ENCODE data around the gene CDH7.

The CDH7 gene

GRCh38 chr18:65791719-65792118, 40.9 kb downstream of the CDH7 start:
- no peaks in the 10 kb centered on the region for H3K27me3 ChIP-seq (replicated peaks in 2 of 5; ENCODE audit: control insufficient read depth in 4 of 5, insufficient read depth in 5 of 5, low read length in 4 of 5)
- CTCF ChIA-PET: no interaction called here
- no peak overlapping the region for H3K27ac ChIP-seq (ENCODE audit: insufficient read depth in 1 of 2, low read depth in 1 of 2, low read length in 2 of 2, poor library complexity in 1 of 2, severe bottlenecking in 2 of 2)
- H3K4me3 ChIP-seq (ENCODE audit: control insufficient read depth in 1 of 7, extremely low read depth in 1 of 7, insufficient read depth in 4 of 7, low read depth in 2 of 7, low read length in 6 of 7): no peak overlapping the region
- no peaks in the 10 kb centered on the region for H3K36me3 ChIP-seq (ENCODE audit: control insufficient read depth in 4 of 4, insufficient read depth in 4 of 4, low read length in 3 of 4)
- no peaks in the 10 kb centered on the region for H3K4me1 ChIP-seq (ENCODE audit: control extremely low read depth in 1 of 4, control insufficient read depth in 4 of 4, insufficient read depth in 4 of 4, low read length in 3 of 4)
- DNase-seq: no peak
- POLR2A ChIA-PET: interaction anchor here (0.6 kb wide), 1 partner anchor 42 kb away, joined by 4 read pairs; no protein-coding TSS in a partner anchor
- 100% methylated on average over 2 of the region's 4 CpGs for whole genome bisulfite sequencing (ENCODE audit: insufficient coverage)
- H3K9me3 ChIP-seq (ENCODE audit: control extremely low read depth in 1 of 5, control insufficient read depth in 4 of 5, insufficient read depth in 2 of 5, low read depth in 1 of 5, low read length in 4 of 5): no peaks in the 10 kb centered on the region

DNA sequence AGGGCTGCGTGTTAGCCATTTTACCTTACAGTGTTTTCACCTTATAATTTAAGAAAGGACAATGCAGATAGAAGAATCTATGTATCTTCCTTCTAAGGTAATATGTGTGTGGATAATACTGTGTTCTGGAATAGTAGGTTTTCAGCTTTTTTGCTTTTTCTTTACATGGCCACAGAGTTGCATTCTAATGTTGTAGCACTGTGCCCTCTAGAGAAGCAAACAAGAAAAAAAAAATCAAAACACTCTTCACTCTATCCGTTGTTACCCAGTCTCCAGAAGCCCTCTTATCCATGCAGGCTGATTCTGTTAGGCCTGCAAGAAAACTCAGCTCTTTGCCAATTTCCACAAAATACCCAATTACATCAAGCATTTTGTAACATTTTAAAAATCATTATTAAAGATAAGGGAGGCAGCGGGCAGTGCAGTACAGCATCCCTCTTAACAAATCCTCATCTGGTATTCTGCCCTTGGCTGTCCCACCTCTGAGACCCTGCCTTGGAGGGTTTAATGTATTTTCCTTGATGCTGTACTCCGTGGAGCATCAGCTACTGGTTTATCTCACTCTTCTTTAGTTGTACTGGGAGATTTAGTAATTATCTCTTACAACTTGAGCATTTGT, 41.8 kb downstream of the CDH7 start:
- no peaks in the 10 kb centered on the region for H3K9me3 ChIP-seq (ENCODE audit: control extremely low read depth in 1 of 5, control insufficient read depth in 4 of 5, insufficient read depth in 2 of 5, low read depth in 1 of 5, low read length in 4 of 5)
- POLR2A ChIA-PET: no interaction called here
- 100% methylated on average over 1 of the region's 4 CpGs for WGBS (ENCODE audit: insufficient coverage)

GRCh38 chr18:65808759-65809158, 57.9 kb downstream of the CDH7 start:
- ChIA-PET CTCF (interaction anchor here (1.9 kb wide), 1 partner anchor 15 kb away, joined by 4 read pairs; no protein-coding TSS in a partner anchor), POLR2A (no interaction called here)
- Histone ChIP-seq H3K4me1 (ENCODE audit: control extremely low read depth in 1 of 4, control insufficient read depth in 4 of 4, insufficient read depth in 4 of 4, low read length in 3 of 4) (peaks cover 0 to 5% (median 0%) of the 10 kb centered on the region in 4 experiments), H3K27me3 (replicated peaks in 2 of 5; ENCODE audit: control insufficient read depth in 4 of 5, insufficient read depth in 5 of 5, low read length in 4 of 5) (no peaks in the 10 kb centered on the region), H3K27ac (ENCODE audit: insufficient read depth in 1 of 2, low read depth in 1 of 2, low read length in 2 of 2, poor library complexity in 1 of 2, severe bottlenecking in 2 of 2) (no peak overlapping the region), H3K36me3 (ENCODE audit: control insufficient read depth in 4 of 4, insufficient read depth in 4 of 4, low read length in 3 of 4) (no peaks in the 10 kb centered on the region), H3K4me3 (ENCODE audit: control insufficient read depth in 1 of 7, extremely low read depth in 1 of 7, insufficient read depth in 4 of 7, low read depth in 2 of 7, low read length in 6 of 7) (no peak overlapping the region), H3K9me3 (ENCODE audit: control extremely low read depth in 1 of 5, control insufficient read depth in 4 of 5, insufficient read depth in 2 of 5, low read depth in 1 of 5, low read length in 4 of 5) (no peaks in the 10 kb centered on the region)
- 81% methylated on average over 6 of the region's 6 CpGs for WGBS (ENCODE audit: insufficient coverage)
- no peak for DNase-seq

More for the DNA sequence above, 41.8 kb downstream of the CDH7 start:
- no peak for DNase-seq
- Histone ChIP-seq H3K36me3 (ENCODE audit: control insufficient read depth in 4 of 4, insufficient read depth in 4 of 4, low read length in 3 of 4) (no peaks in the 10 kb centered on the region), H3K27ac (ENCODE audit: insufficient read depth in 1 of 2, low read depth in 1 of 2, low read length in 2 of 2, poor library complexity in 1 of 2, severe bottlenecking in 2 of 2) (no peak overlapping the region), H3K4me3 (ENCODE audit: control insufficient read depth in 1 of 7, extremely low read depth in 1 of 7, insufficient read depth in 4 of 7, low read depth in 2 of 7, low read length in 6 of 7) (no peak overlapping the region), H3K27me3 (replicated peaks in 2 of 5; ENCODE audit: control insufficient read depth in 4 of 5, insufficient read depth in 5 of 5, low read length in 4 of 5) (no peaks in the 10 kb centered on the region), H3K4me1 (ENCODE audit: control extremely low read depth in 1 of 4, control insufficient read depth in 4 of 4, insufficient read depth in 4 of 4, low read length in 3 of 4) (no peaks in the 10 kb centered on the region)
- CTCF ChIA-PET: interaction anchor here (1.1 to 1.7 kb wide), 4 partner anchors 10 to 25 kb away, joined by 3 to 5 read pairs (median 4); no protein-coding TSS in a partner anchor

DNA sequence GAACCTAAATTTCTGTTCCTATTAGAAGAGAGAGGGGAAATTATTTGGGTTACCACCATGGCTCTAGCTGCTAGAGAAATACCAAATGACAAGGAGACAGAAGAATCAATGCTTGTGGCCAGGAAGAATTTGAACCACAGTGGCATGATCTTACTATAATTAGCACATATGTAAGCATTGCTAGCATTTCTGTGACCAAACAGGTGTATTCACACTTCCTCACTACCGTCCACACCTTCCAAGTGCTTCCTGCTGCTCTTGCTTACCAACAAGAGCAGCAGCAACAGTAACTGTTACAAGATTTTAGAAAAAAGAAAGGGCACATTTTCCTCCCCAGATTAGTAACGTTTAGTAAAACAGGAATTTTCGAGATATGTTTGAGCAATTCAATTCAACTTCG, 60.5 kb downstream of the CDH7 start:
- H3K4me3 ChIP-seq (ENCODE audit: control insufficient read depth in 1 of 7, extremely low read depth in 1 of 7, insufficient read depth in 4 of 7, low read depth in 2 of 7, low read length in 6 of 7): no peak overlapping the region
- H3K36me3 ChIP-seq (ENCODE audit: control insufficient read depth in 4 of 4, insufficient read depth in 4 of 4, low read length in 3 of 4): no peaks in the 10 kb centered on the region
- no peaks in the 10 kb centered on the region for H3K27me3 ChIP-seq (replicated peaks in 2 of 5; ENCODE audit: control insufficient read depth in 4 of 5, insufficient read depth in 5 of 5, low read length in 4 of 5)
- ChIA-PET CTCF (interaction anchor here (0.6 kb wide), 1 partner anchor 20 kb away, joined by 4 read pairs; no protein-coding TSS in a partner anchor), POLR2A (no interaction called here)
- no peaks in the 10 kb centered on the region for H3K9me3 ChIP-seq (ENCODE audit: control extremely low read depth in 1 of 5, control insufficient read depth in 4 of 5, insufficient read depth in 2 of 5, low read depth in 1 of 5, low read length in 4 of 5)
- DNase-seq: peak in 2 of 3 donors; percentile 4 to 24
- WGBS (ENCODE audit: insufficient coverage): 63% methylated on average over 4 of the region's 4 CpGs
- H3K4me1 ChIP-seq (ENCODE audit: control extremely low read depth in 1 of 4, control insufficient read depth in 4 of 4, insufficient read depth in 4 of 4, low read length in 3 of 4): peaks cover 0 to 15% (median 0%) of the 10 kb centered on the region in 4 experiments
- H3K27ac ChIP-seq (ENCODE audit: insufficient read depth in 1 of 2, low read depth in 1 of 2, low read length in 2 of 2, poor library complexity in 1 of 2, severe bottlenecking in 2 of 2): no peak overlapping the region

- no peaks in the 10 kb centered on the region for H3K27me3 ChIP-seq (replicated peaks in 2 of 5; ENCODE audit: control insufficient read depth in 4 of 5, insufficient read depth in 5 of 5, low read length in 4 of 5)
- no peak overlapping the region for H3K4me3 ChIP-seq (ENCODE audit: control insufficient read depth in 1 of 7, extremely low read depth in 1 of 7, insufficient read depth in 4 of 7, low read depth in 2 of 7, low read length in 6 of 7)
- peaks cover 0 to 15% (median 0%) of the 10 kb centered on the region in 4 experiments for H3K4me1 ChIP-seq (ENCODE audit: control extremely low read depth in 1 of 4, control insufficient read depth in 4 of 4, insufficient read depth in 4 of 4, low read length in 3 of 4)
- H3K9me3 ChIP-seq (ENCODE audit: control extremely low read depth in 1 of 5, control insufficient read depth in 4 of 5, insufficient read depth in 2 of 5, low read depth in 1 of 5, low read length in 4 of 5): no peaks in the 10 kb centered on the region
- no peaks in the 10 kb centered on the region for H3K36me3 ChIP-seq (ENCODE audit: control insufficient read depth in 4 of 4, insufficient read depth in 4 of 4, low read length in 3 of 4)
- WGBS (ENCODE audit: insufficient coverage): no CpG with 5 or more reads among the region's 2 CpGs
- POLR2A ChIA-PET: no interaction called here
- no peak overlapping the region for H3K27ac ChIP-seq (ENCODE audit: insufficient read depth in 1 of 2, low read depth in 1 of 2, low read length in 2 of 2, poor library complexity in 1 of 2, severe bottlenecking in 2 of 2)
- CTCF ChIA-PET: no interaction called here
- DNase-seq: peak in 2 of 3 donors; percentile 55 to 71
Observed at GRCh38 chr18:65815506-65815905, 64.7 kb downstream of the CDH7 start.

DNA sequence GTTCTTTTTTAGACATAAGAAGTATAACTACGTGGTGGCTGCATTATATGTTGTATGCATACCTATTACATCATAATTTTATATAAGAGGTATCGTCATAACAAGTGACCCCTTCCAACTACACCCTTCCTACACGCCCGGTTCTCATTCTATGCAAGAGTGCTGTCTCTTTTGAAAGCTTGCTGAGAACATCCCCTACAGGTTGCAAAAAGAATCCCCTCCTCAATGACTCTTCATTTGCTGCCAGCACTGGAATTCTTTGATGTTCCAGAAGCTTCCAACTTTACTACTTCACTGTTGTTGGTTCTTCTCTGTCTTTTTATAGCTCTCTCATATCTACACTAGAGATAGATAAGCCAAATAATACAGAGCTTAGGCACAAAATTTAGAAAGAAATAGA, 66.4 kb downstream of the CDH7 start:
- Histone ChIP-seq H3K36me3 (ENCODE audit: control insufficient read depth in 4 of 4, insufficient read depth in 4 of 4, low read length in 3 of 4) (no peaks in the 10 kb centered on the region), H3K9me3 (ENCODE audit: control extremely low read depth in 1 of 5, control insufficient read depth in 4 of 5, insufficient read depth in 2 of 5, low read depth in 1 of 5, low read length in 4 of 5) (no peaks in the 10 kb centered on the region), H3K4me3 (ENCODE audit: control insufficient read depth in 1 of 7, extremely low read depth in 1 of 7, insufficient read depth in 4 of 7, low read depth in 2 of 7, low read length in 6 of 7) (no peak overlapping the region), H3K4me1 (ENCODE audit: control extremely low read depth in 1 of 4, control insufficient read depth in 4 of 4, insufficient read depth in 4 of 4, low read length in 3 of 4) (peaks cover 0 to 10% (median 0%) of the 10 kb centered on the region in 4 experiments), H3K27me3 (replicated peaks in 2 of 5; ENCODE audit: control insufficient read depth in 4 of 5, insufficient read depth in 5 of 5, low read length in 4 of 5) (no peaks in the 10 kb centered on the region), H3K27ac (ENCODE audit: insufficient read depth in 1 of 2, low read depth in 1 of 2, low read length in 2 of 2, poor library complexity in 1 of 2, severe bottlenecking in 2 of 2) (no peak overlapping the region)
- ChIA-PET CTCF (interaction anchor here (0.8 to 1.0 kb wide), 2 partner anchors 15 to 31 kb away, joined by 3 to 4 read pairs; no protein-coding TSS in a partner anchor), POLR2A (interaction anchor here (0.5 kb wide), 1 partner anchor 56 kb away, joined by 4 read pairs; no protein-coding TSS in a partner anchor)
- WGBS (ENCODE audit: insufficient coverage): 92% methylated on average over 2 of the region's 4 CpGs
- no peak for DNase-seq

- H3K27ac ChIP-seq (ENCODE audit: insufficient read depth in 1 of 2, low read depth in 1 of 2, low read length in 2 of 2, poor library complexity in 1 of 2, severe bottlenecking in 2 of 2): no peak overlapping the region
- POLR2A ChIA-PET: no interaction called here
- no peak for DNase-seq
- no peak overlapping the region for H3K4me3 ChIP-seq (ENCODE audit: control insufficient read depth in 1 of 7, extremely low read depth in 1 of 7, insufficient read depth in 4 of 7, low read depth in 2 of 7, low read length in 6 of 7)
- no peaks in the 10 kb centered on the region for H3K4me1 ChIP-seq (ENCODE audit: control extremely low read depth in 1 of 4, control insufficient read depth in 4 of 4, insufficient read depth in 4 of 4, low read length in 3 of 4)
- H3K36me3 ChIP-seq (ENCODE audit: control insufficient read depth in 4 of 4, insufficient read depth in 4 of 4, low read length in 3 of 4): no peaks in the 10 kb centered on the region
- no peaks in the 10 kb centered on the region for H3K9me3 ChIP-seq (ENCODE audit: control extremely low read depth in 1 of 5, control insufficient read depth in 4 of 5, insufficient read depth in 2 of 5, low read depth in 1 of 5, low read length in 4 of 5)
- H3K27me3 ChIP-seq (replicated peaks in 2 of 5; ENCODE audit: control insufficient read depth in 4 of 5, insufficient read depth in 5 of 5, low read length in 4 of 5): no peaks in the 10 kb centered on the region
- CTCF ChIA-PET: no interaction called here
- WGBS (ENCODE audit: insufficient coverage): 100% methylated on average over 3 of the region's 3 CpGs
Observed at GRCh38 chr18:65821911-65822310, 71.1 kb downstream of the CDH7 start.
